ENCODE results near the gene CKS2. TPM values are rescaled to one million over a fixed set of nuclear protein-coding genes. Genes with fewer than 3 reads are reported as not detected.

CKS2 gene
- total and polyA plus RNA-seq, 2 donors from 2014 or later = 7.0 to 72.8 TPM

- Histone ChIP-seq H3K27ac (ENCODE audit: low read depth in 2 of 2, low read length in 2 of 2) (no peak overlapping the region), H3K4me1 (ENCODE audit: control insufficient read depth in 2 of 3, insufficient read depth in 2 of 3, low read depth in 1 of 3, low read length in 3 of 3) (peaks cover 0 to 13% (median 12%) of the 10 kb centered on the region in 3 donors), H3K27me3 (ENCODE audit: control insufficient read depth, insufficient read depth, low read length) (no peaks in the 10 kb centered on the region), H3K36me3 (ENCODE audit: control insufficient read depth in 2 of 3, insufficient read depth in 3 of 3, low read length in 3 of 3) (peaks cover 7 to 12% (median 11%) of the 10 kb centered on the region in 3 donors), H3K9me3 (ENCODE audit: control insufficient read depth in 2 of 3, insufficient read depth in 1 of 3, low read length in 3 of 3) (no peaks in the 10 kb centered on the region), H3K9ac (ENCODE audit: low read length in 3 of 3) (no peak overlapping the region), H3K4me3 (ENCODE audit: low read length in 3 of 3) (peak overlapping the region in 1 of 3 donors; percentile 22)
- intact Hi-C loops (cut with DNase I) = no loop called here
- TF ChIP-seq CTCF (IDR thresholded peaks at IDR 0.05; ENCODE audit: borderline replicate concordance, extremely low read depth, insufficient read depth) = no peak
- DNase-seq (no peak), FAIRE-seq (no peak)
Measured at GRCh38 chr9:89323390-89323789, 12.4 kb downstream of the CKS2 start.

- no peak overlapping the region for H3K4me3 ChIP-seq (ENCODE audit: low read length in 3 of 3)
- H3K27ac ChIP-seq (ENCODE audit: low read depth in 2 of 2, low read length in 2 of 2) = no peak overlapping the region
- peaks cover 0 to 12% (median 9%) of the 10 kb centered on the region in 3 donors for H3K4me1 ChIP-seq (ENCODE audit: control insufficient read depth in 2 of 3, insufficient read depth in 2 of 3, low read depth in 1 of 3, low read length in 3 of 3)
- no peak for TF ChIP-seq CTCF (IDR thresholded peaks at IDR 0.05; ENCODE audit: borderline replicate concordance, extremely low read depth, insufficient read depth)
- H3K27me3 ChIP-seq (ENCODE audit: control insufficient read depth, insufficient read depth, low read length) = no peaks in the 10 kb centered on the region
- DNase-seq (no peak), FAIRE-seq (no peak)
- H3K9me3 ChIP-seq (ENCODE audit: control insufficient read depth in 2 of 3, insufficient read depth in 1 of 3, low read length in 3 of 3) = no peaks in the 10 kb centered on the region
- no peak overlapping the region for H3K9ac ChIP-seq (ENCODE audit: low read length in 3 of 3)
- peaks cover 14 to 29% (median 25%) of the 10 kb centered on the region in 3 donors for H3K36me3 ChIP-seq (ENCODE audit: control insufficient read depth in 2 of 3, insufficient read depth in 3 of 3, low read length in 3 of 3)
- intact Hi-C loops (cut with DNase I) = no loop called here
Measured at GRCh38 chr9:89325733-89326132, 14.7 kb downstream of the CKS2 start.

GRCh38 chr9:89328064-89328463 lies 17.1 kb downstream of the CKS2 start:
- TF ChIP-seq CTCF (IDR thresholded peaks at IDR 0.05; ENCODE audit: borderline replicate concordance, extremely low read depth, insufficient read depth) = no peak

GRCh38 chr9:89329917-89330316 lies 18.9 kb downstream of the CKS2 start:
- FAIRE-seq (no peak), DNase-seq (no peak)
- intact Hi-C loops (cut with DNase I) = no loop called here
- Histone ChIP-seq H3K9ac (ENCODE audit: low read length in 3 of 3) (no peak overlapping the region), H3K27me3 (ENCODE audit: control insufficient read depth, insufficient read depth, low read length) (no peaks in the 10 kb centered on the region), H3K4me3 (ENCODE audit: low read length in 3 of 3) (no peak overlapping the region), H3K9me3 (ENCODE audit: control insufficient read depth in 2 of 3, insufficient read depth in 1 of 3, low read length in 3 of 3) (no peaks in the 10 kb centered on the region), H3K36me3 (ENCODE audit: control insufficient read depth in 2 of 3, insufficient read depth in 3 of 3, low read length in 3 of 3) (peaks cover 24 to 61% (median 41%) of the 10 kb centered on the region in 3 donors), H3K27ac (ENCODE audit: low read depth in 2 of 2, low read length in 2 of 2) (no peak overlapping the region), H3K4me1 (ENCODE audit: control insufficient read depth in 2 of 3, insufficient read depth in 2 of 3, low read depth in 1 of 3, low read length in 3 of 3) (no peaks in the 10 kb centered on the region)
- TF ChIP-seq CTCF (IDR thresholded peaks at IDR 0.05; ENCODE audit: borderline replicate concordance, extremely low read depth, insufficient read depth) = no peak

More at GRCh38 chr9:89328064-89328463, 17.1 kb downstream of the CKS2 start:
- intact Hi-C loops (cut with DNase I) = no loop called here
- Histone ChIP-seq H3K36me3 (ENCODE audit: control insufficient read depth in 2 of 3, insufficient read depth in 3 of 3, low read length in 3 of 3) (peaks cover 20 to 43% (median 34%) of the 10 kb centered on the region in 3 donors), H3K4me1 (ENCODE audit: control insufficient read depth in 2 of 3, insufficient read depth in 2 of 3, low read depth in 1 of 3, low read length in 3 of 3) (peaks cover 0 to 6% (median 5%) of the 10 kb centered on the region in 3 donors), H3K9ac (ENCODE audit: low read length in 3 of 3) (no peak overlapping the region), H3K4me3 (ENCODE audit: low read length in 3 of 3) (no peak overlapping the region), H3K27ac (ENCODE audit: low read depth in 2 of 2, low read length in 2 of 2) (no peak overlapping the region), H3K27me3 (ENCODE audit: control insufficient read depth, insufficient read depth, low read length) (no peaks in the 10 kb centered on the region), H3K9me3 (ENCODE audit: control insufficient read depth in 2 of 3, insufficient read depth in 1 of 3, low read length in 3 of 3) (no peaks in the 10 kb centered on the region)
- DNase-seq (no peak), FAIRE-seq (no peak)

Measured in kidney (tissue), 14 donors.